GM12878 (cell line): ENCODE data around the gene RAMP2. TPM values are rescaled to one million over a fixed set of nuclear protein-coding genes. Genes with fewer than 3 reads are reported as not detected.
A peak's percentile ranks its signal among the peaks of the same experiment; 100 is the strongest.

Source experiments
- ATF2 ChIP-seq: IDR thresholded peaks from 2 replicates; pipeline ENCODE4 v1.6.1; 2012; ENCODE audit warnings: low read length, inconsistent platforms
- BCLAF1 ChIP-seq: fragments of 450-650 bp; IDR thresholded peaks from 2 replicates; pipeline ENCODE4 v1.6.1; 2017; ENCODE audit warnings: antibody characterized with exemption, mild to moderate bottlenecking, moderate library complexity
- CBFB ChIP-seq: IDR thresholded peaks from 2 replicates; pipeline ENCODE4 v1.6.1; 2016; ENCODE audit warnings: antibody characterized with exemption, low read depth
- CEBPZ ChIP-seq: fragments of 150-350 bp; IDR thresholded peaks from 2 replicates; pipeline ENCODE4 v1.6.1; 2016; ENCODE audit warnings: low read depth, low read length
- CREB1 ChIP-seq: IDR thresholded peaks from 2 replicates; pipeline ENCODE4 v1.6.1; 2012; ENCODE audit warnings: low read depth, mild to moderate bottlenecking, inconsistent platforms
- EP300 ChIP-seq, 2 experiments: fragments of 150-350 bp in 1 of 2; IDR thresholded peaks; 2 replicates each; pipeline ENCODE4 v1.6.1; 2011 to 2012; ENCODE audit warnings: low read depth in 2 of 2, low read length in 2 of 2, borderline replicate concordance in 1 of 2, improper control_type of control experiment in 1 of 2, inconsistent platforms in 1 of 2; ENCODE audit not compliant: control insufficient read depth in 1 of 2
- FOS ChIP-seq: IDR thresholded peaks from 3 replicates; pipeline ENCODE4 v1.6.1; 2011; ENCODE audit warnings: borderline replicate concordance; ENCODE audit not compliant: insufficient read length; ENCODE audit errors: extremely low read depth
- IKZF1 ChIP-seq: fragments of 450-650 bp; conservative IDR thresholded peaks from 2 replicates; pipeline ENCODE4 v1.6.1; 2017; ENCODE audit warnings: antibody characterized with exemption, mild to moderate bottlenecking
- MLLT1 ChIP-seq: fragments of 450-650 bp; IDR thresholded peaks from 2 replicates; pipeline ENCODE4 v1.6.1; 2016; ENCODE audit warnings: mild to moderate bottlenecking
- MTA3 ChIP-seq: IDR thresholded peaks from 2 replicates; pipeline ENCODE4 v1.6.1; 2012; ENCODE audit warnings: low read length, inconsistent platforms, borderline replicate concordance
- NKRF ChIP-seq: fragments of 450-650 bp; conservative IDR thresholded peaks from 2 replicates; pipeline ENCODE4 v1.6.1; 2017; ENCODE audit warnings: mild to moderate bottlenecking, moderate library complexity
- PAX8 ChIP-seq: fragments of 450-650 bp; IDR thresholded peaks from 2 replicates; pipeline ENCODE4 v1.6.1; 2017; ENCODE audit warnings: mild to moderate bottlenecking, moderate library complexity
- POLR2AphosphoS2 ChIP-seq: IDR thresholded peaks from 2 replicates; pipeline ENCODE4 v1.6.1; 2011; ENCODE audit warnings: low read depth, mild to moderate bottlenecking, low read length, improper control_type of control experiment, moderate library complexity
- SIN3A ChIP-seq: IDR thresholded peaks from 2 replicates; pipeline ENCODE4 v1.6.1; 2012; ENCODE audit warnings: low read depth, low read length, improper control_type of control experiment
- SPI1 ChIP-seq: IDR thresholded peaks from 2 replicates; pipeline ENCODE4 v1.6.1; 2011; ENCODE audit warnings: low read depth, mild to moderate bottlenecking, low read length, moderate library complexity, borderline replicate concordance; ENCODE audit not compliant: insufficient read depth
- TCF3 ChIP-seq: IDR thresholded peaks from 2 replicates; pipeline ENCODE4 v1.6.1; 2012; ENCODE audit warnings: low read depth, mild to moderate bottlenecking, low read length, borderline replicate concordance; ENCODE audit not compliant: insufficient read depth
- YBX1 ChIP-seq: fragments of 450-650 bp; IDR thresholded peaks from 2 replicates; pipeline ENCODE4 v1.6.1; 2016; ENCODE audit warnings: antibody characterized with exemption
- ZNF384 ChIP-seq: IDR thresholded peaks from 2 replicates; pipeline ENCODE4 v1.6.1; 2012; ENCODE audit warnings: low read depth, mild to moderate bottlenecking, low read length, improper control_type of control experiment, borderline replicate concordance
- polyA plus RNA-seq, 11 experiments: library from polyadenylated mRNA; depleted of rRNA in 4 of 11; unstranded in 6 of 11; stranded (reverse) in 5 of 11; fragments of >200 nt; fragmentation: Nextera tagmentation in 4 of 11; fragmentation: Illumina TruSeq in 1 of 11; extraction: Ambion mirVana in 4 of 11; extraction: Trizol in 1 of 11; gene quantifications; 1 replicate in 1 of 11; 2 replicates in 10 of 11; pipeline versions ENCODE4 v1.2.1 to v1.2.3, GENCODE V29; 2011 to 2016; ENCODE audit warnings: inconsistent platforms in 2 of 11, missing spikeins in 2 of 11, low read depth in 1 of 11
- total RNA-seq, 4 experiments: library from RNA; depleted of rRNA in 3 of 4; stranded (reverse); fragments of >200 nt in 3 of 4; fragmentation: Illumina TruSeq in 1 of 4; extraction: Trizol in 1 of 4; gene quantifications; 2 replicates each; pipeline versions ENCODE4 v1.2.1 to v1.2.3, GENCODE V29; 2013 to 2021

RAMP2 gene
- total and polyA plus RNA-seq, 10 of the 15 experiments (the other 5 are each of a cell fraction or from before 2014, with no cell fraction given): 0.14 to 0.32 (median 0.21) TPM; not detected in 4

GRCh38 chr17:42759982-42760651 lies 910 bp upstream of the RAMP2 start (continued):
- TF ChIP-seq SIN3A (no peak), FOS (no peak), PAX8 (no peak), SPI1 (peak; percentile 81), NKRF (no peak), CREB1 (no peak), EP300 (IDR thresholded peaks at IDR 0.05; ENCODE audit: borderline replicate concordance in 1 of 2, control insufficient read depth in 1 of 2, low read depth in 2 of 2, low read length in 2 of 2) (0 out of 4 replicates have a peak, but pooled peaks of 1 of the 2 experiments have one; percentile 37), MTA3 (no peak), BCLAF1 (no peak), ATF2 (no peak), POLR2AphosphoS2 (no peak), CEBPZ (no peak), YBX1 (no peak), ZNF384 (no peak), MLLT1 (no peak), CBFB (no peak), TCF3 (no peak), IKZF1 (peak; percentile 67)
